DMS79 (cell line): ENCODE data around the gene LINGO4.

Experiments
- DNase-seq: peaks from one replicate; lab custom pipeline; 2025; lab: John Stamatoyannopoulos, UW

The LINGO4 gene, protein sequence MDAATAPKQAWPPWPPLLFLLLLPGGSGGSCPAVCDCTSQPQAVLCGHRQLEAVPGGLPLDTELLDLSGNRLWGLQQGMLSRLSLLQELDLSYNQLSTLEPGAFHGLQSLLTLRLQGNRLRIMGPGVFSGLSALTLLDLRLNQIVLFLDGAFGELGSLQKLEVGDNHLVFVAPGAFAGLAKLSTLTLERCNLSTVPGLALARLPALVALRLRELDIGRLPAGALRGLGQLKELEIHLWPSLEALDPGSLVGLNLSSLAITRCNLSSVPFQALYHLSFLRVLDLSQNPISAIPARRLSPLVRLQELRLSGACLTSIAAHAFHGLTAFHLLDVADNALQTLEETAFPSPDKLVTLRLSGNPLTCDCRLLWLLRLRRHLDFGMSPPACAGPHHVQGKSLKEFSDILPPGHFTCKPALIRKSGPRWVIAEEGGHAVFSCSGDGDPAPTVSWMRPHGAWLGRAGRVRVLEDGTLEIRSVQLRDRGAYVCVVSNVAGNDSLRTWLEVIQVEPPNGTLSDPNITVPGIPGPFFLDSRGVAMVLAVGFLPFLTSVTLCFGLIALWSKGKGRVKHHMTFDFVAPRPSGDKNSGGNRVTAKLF

DNA sequence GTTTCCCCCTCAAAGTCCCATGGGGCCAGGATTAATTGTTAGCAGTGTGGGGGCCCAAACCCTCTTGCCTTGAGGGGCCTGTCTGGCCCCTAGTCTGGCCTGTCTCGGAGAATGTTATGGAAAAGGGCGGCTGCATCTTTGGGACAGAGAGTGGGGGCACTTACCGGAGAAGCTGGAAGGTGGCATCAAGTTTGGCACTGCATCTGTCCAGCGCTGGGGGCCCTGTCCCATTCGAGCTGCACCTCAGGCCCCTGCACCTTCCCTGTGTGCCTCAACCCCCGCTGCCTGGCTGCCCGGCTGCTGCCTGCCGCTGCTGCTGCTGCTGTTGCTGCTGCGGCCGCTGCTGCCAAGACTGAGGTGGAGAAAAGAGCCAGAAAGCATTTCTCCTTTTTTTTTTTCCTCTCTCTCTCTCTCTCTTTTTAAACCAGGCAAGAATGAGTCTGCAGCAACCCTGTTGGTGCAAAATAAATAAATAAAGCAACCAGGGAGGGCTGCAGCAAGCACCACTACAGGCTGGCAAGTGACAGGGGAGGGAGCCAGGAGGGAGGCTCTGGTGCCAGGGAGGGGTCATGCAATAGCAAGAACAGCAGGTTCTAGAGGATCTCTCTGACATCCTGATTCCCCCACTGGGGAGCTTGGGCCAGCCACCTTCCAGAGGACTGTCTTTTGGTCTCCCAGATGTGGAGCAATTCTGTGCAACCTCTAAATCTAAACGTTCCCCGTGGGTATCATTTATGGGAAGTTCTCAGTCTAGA, at the start of gene LINGO4:
TSS of gene LINGO4 (minus strand) at position 354 of the 755 bp plus-strand sequence. CDS start 2,715 bp downstream, outside the sequence.
- no peak for DNase-seq

DNA sequence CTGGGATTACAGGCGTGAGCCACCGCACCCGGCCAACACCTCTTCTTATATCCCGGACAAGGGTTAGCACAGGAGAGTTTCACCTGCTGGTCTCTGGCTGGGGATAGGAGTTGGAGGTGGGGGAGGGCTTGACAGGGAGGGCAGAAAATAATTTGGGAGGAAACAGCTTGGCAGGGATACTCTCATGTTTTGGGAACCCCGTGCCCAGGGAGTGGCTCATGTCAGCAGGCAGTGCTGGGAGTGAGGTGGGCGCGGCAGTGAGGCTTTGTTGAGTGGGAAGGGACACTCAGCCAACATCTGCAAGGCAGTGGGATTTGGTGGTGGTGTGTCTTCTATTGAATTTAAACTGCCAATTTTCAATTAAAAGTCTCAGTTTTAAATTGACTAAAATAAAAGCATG, 49.4 kb upstream of the LINGO4 start:
- DNase-seq, result no peak

DNA sequence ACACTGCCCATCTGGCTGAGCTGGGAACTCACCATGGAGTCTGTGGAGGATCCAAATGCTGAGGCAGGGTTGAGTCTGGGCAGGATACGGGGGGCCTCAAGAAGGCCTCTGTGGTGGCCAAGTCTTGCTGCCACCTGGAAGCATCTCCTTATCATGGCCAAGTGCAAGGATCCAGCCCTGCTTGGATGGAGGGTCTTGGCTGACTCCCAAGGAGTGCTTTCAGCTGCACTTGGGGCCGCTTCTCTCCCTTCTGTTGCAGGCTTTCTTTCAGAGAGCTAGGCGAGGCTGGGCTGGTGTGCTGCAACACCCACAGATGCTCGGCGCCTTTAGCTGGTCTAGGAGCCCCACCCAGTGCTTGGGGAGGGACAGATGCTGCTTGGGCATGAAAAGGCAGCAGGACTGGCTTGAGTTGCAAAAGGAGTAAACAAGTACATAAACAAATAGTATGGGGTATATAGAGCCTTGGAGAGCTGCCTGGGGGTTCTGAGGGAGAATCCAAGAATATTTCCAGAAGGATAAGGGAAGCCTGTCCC, 48.3 kb upstream of the LINGO4 start, which contains the start of gene THEM5:
TSS of gene THEM5 (minus strand) at position 302 of the 533 bp plus-strand sequence. CDS start at position 155, 147 bp downstream.
- DNase-seq, result no peak

DNA sequence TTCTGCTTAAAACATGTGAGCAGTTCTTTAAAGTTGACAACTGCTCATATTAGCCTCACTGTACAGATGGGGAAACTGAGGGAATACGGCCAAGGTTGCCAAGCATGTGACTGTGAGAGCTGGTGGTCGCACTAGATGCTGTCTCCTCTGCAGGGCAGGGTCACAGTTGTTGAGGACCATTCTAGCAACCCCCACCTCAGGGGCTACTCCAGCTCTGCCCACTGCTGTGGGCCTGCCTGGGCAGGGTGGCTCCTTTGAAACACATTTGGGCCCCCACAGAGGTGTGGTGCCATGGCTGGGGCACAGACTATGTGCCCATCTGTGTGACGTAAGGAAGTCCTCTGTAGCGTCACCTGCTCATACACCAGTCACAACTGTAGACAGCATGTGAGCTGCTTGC, 47.5 kb upstream of the LINGO4 start:
- DNase-seq, result no peak

DNA sequence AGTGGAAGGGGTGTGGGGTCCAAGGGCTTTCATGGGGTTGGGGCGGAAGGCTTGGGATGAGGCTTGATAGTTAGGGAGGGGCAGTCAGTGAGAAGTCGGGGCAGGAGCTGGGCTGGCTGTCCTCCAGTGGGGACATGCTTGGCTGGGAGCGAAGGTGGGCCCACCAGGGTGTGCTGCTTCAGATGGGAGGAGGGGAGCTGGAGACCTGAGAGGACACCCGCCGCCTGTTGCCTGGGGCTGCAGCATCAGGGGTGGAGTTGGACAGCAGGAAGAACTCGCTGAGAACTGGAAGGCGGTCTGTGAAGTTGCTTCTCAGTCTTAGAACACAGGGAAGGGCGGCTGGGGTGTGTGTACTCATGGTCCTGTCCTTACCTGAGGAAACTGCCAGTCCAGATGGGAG, 46.7 kb upstream of the LINGO4 start:
- DNase-seq, result no peak

DNA sequence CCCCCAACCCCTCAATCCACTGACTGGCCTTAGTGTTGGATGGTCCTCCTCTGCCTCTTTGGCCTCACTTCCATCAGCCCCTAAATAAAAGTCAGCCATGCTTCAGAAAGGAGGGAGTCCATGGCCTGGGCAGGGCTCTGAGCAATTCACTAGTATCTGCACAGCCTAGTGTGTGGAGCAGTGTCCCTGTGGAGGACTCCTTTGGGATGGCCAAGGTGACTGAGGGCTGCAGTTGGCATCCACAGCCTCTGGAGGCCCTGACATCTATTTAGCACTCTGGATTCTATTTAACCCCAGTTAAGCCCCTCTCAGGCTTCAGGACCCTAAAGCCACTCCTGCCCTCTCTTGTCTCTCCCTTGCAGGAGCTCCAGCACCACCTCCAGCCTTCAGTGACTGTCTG, 44.7 kb upstream of the LINGO4 start:
- no peak for DNase-seq

DNA sequence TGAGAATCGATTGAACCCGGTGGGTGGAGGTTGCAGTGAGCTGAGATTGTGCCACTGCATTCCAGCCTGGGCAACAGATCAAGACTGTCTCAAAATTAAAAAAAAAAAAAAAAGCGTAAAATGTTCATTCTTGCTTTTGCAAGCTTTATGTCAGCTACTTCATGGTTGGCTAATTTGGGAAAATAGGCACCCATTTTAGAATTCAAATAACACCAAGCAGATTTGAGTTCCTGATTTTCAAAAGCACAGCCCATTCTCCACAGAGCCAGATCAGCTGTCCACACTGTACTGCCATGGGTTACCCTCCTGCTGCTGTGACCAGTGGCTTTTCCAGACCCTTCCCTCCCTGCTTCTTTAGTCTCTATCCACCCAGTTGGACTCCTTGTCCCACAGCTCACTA, 43.9 kb upstream of the LINGO4 start:
- no peak for DNase-seq

DNA sequence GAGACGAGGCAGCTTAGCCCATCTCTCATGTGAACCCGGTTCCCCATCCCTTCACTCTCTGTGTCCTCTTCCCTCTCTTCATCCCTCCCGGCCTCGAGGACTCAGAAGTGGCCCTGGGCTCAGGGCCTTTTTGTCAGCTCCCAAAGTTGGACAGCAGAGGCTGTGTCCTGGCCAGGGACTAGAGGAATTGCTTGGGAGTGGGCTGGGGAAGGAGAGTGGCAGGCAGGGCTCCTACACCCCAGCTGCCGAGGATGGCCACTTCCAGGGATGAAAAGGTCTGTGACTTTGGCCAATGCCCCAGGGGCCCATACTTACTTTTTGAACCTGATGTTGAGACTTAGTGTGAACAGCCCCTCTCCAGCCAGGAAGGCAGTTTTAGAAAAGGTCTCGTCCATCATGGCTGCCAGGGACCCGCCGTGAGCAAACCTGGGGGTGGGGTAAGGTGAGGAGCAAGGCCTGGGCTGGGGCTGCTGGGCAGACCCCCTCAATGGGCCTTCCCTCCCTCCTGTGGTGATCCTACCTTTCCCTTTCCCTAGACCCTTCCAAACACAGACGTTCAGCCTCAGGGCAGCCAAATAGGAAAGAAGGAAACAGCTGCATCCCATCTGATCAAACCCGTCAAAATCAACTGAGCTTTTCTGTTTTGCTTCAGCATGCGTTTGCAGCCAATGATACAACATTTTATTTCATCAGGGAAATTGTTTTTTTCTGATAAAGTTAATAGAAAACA, 42.8 kb upstream of the LINGO4 start:
- no peak for DNase-seq

DNA sequence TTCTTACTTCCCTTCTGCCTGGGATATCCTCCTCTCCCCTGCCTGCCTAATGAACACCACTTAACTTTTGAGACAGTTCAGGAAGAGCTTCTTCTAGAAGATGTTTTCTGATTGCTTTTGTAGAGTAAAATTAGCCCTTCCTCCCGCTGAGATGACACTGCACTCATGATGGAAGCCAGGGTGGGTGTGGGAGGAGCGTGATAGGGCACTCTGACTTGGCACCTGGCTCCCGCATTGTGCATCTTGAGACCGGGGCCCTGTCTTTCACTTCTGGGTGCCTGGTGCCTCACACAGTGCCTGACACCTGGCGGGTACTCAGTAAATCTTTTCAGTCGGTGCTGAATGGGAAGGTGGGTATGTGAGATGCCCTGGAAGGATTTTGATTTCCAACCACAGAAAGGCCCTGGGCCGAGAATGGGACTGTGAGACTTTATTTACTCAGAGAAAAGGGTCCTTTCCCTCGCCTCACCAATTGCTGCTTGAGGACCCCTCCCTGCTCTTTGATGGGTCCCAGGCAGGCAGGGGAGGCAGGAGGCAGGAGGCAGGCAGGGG, 41.5 kb upstream of the LINGO4 start:
- no peak for DNase-seq

DNA sequence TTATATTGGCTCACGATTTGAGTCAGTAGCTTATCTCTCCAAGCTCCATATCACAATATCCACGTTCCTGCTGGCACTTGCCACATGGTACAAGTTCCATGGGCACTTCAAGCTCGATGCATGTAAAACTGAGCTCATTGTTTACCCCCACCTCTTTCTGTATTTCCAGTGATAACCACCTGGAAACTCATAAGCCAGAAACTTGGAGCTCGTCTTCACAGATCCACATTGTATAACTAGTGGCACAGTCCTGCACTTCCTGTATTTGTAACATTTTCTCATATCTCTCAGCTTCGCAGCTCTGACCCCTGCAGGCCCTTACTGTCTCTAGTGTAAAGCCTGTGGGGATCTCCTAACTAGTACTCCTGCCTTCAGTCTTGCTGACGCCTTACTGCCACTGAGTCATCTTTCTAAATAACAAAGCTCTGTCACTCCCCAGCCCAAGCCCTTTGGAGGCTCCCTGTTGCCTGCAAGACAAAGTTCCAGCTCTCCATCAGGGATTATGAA, 40.9 kb upstream of the LINGO4 start:
- DNase-seq, result no peak

DNA sequence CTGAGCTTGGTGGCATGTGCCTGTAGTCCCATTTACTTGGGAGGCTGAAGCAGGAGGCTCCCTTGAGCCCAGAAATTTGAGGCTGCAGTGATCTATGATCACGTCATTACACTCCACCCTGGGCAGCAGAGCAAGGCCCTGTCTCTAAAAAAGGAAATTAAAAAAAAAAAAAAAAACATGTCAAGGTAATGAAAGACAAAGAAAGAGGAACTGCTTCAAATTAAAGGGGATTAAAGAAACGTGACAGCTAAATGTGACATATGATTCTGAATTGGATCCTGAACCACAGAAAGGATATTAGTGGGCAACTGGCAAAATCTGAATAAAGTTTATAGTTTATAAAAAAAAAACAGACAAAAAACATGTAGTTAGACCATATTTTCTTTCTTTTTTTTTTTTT, 38.2 kb upstream of the LINGO4 start:
- no peak for DNase-seq

DNA sequence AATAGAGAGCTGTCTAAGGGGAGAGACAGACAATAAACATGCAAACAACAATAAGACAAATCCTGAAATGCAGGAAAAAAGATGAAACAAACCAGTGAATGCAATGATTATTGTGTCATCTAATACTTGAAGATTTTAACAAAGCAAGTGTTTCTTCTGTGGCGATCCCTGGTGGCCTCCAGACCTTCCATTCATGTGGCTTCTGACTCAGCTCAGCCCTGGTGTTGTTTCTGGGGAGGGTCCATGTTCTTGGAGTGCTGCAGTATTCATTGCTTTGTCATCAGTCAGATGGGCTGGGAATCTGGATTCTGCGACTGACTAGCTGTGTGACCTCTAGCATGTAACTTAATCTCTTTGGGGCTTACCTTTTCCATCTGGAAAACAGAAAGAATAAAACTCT, 35.9 kb upstream of the LINGO4 start:
- DNase-seq, result no peak

DNA sequence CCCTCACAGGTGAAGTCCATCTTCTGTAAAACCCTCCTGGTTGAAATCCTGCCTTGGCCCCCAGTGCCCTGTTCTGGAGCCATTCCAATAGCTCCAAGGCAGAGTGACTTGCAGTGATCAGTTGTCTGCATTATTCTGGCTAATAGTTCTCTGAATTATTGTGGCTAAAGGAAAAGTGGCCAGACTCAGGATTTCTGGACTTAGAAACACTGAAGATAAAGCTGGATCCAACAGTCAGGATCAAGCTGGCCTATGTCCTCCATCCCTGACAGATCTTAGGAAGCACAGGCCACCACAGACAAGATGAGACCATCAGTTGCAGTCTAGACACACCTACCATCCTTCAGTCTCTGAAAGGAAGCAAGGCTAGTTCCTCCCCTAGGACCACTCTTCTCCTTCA, 35.2 kb upstream of the LINGO4 start:
- no peak for DNase-seq

DNA sequence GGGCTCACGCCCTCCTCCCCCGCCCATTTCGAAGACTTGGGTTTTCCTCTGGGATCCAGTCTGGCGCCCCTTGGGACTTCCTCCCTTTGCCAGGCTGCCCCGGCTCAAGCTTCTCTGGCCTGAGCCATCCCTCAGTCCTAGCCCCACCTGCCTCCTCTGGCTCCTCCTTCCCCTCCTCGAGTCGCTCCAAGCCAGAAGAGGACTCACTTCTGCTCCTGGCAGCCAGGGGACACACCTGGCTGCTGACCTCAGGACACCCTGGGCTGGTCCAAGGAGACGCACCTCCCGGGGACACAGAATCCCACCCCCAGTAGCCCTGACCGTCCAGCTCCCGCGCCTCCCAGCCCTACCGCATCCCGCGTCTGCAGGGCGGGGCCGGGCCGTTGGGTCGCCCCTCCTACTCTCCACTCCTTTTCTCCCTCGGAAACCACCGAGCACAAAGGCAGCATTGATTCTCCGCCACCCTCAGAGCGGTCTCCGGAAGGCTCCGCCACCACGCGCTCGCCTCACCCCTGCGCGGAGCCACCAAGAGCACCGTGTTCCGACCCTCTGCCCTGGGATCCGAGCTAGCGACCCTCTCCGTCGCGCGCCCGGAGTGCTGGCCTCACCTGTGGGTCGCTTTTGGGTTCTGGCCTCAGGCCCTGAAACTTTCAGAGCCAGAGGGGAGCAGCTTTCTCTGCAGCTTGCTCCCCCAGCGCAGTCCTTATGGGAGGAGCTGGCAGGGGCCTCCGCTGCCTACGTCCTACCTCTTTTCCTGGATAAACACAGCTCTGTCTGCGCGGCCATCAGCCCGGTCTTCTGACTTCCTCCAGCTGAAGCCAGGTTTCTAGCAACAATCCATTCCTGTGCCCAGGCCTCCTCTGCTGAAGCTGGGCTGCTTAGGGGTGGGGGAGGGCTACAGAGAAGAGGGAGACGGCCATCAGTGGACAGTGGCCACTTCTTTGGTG, 34.5 kb upstream of the LINGO4 start, which contains the start of gene C2CD4D:
TSS of gene C2CD4D (minus strand) at position 364 of the 947 bp plus-strand sequence. CDS start 831 bp downstream, outside the sequence.
- peak; percentile 75 for DNase-seq

DNA sequence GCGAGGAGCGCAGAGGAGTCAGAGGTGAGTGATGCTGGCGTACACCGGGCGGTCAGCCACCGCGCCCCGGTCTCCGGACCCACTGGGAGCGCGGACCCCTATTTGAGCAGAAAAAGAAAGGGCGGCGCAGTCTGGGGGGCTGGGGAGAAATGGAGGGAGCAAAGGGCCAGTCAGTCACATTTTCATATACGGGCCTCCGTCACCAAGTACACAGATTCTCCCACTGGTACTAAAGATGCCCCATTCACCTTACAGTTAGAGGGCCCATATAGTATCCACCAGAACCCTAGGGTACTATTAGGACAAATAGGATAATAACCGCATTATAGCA, 33.8 kb upstream of the LINGO4 start:
- no peak for DNase-seq

DNA sequence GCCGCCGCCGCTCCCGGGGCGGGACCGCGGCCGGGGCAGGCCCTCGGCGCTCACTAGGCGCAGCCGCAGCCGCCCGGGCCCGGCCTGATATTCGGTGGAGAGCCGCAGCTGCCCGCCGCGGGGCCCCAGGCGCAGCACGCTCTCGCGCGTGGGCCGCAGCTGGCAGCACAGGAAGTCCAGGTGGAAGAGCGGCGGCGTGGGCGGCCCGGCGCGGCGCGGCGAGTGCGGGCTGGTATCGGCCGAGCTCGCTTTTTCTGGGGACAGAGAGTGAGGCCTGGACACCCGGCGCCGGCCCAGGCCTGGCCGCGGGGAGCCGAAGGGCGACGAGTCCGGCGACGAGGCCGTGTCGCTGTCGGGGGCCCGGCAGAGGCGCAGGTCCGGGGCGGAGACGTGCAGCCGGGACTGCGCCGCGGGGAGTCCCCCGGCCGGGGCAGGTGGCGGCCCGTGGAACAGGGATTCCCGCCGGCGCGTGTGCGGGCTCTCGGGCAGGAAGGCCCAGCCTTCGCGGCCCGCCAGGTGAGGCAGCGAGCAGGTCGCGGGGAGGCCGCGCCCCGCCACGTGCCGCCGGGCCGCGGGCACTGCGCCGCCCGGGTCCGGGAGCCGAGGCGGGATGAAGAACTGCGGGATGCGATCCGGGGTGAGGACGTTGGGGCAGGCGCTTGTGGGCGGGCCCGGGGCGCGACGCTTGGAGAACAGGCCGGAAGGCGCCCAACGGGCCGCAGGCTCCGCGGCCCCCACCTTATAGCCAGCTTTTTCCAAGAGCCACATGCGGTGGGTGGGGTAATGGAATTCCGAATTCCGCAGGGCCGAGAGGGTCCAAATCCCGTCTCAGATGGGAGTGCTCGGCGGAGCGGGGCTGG, 33.2 kb upstream of the LINGO4 start:
- no peak for DNase-seq

DNA sequence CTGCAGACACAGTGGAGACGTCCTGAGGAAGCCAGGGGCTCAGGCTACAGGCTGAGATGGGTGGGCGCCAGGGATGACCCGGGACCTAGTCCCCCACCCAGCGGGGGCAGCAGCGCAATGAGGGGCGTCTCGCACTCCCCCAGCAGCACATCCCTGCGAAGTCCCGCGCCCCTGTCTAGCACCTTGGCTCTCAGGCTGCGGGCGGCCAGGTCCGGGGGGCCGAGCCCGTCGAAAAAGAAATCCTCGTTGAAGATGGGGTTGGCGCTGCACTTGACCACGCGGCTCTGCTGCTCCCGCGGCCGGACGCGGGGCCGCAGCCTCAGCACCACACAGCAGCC, 32.6 kb upstream of the LINGO4 start:
- no peak for DNase-seq

DNA sequence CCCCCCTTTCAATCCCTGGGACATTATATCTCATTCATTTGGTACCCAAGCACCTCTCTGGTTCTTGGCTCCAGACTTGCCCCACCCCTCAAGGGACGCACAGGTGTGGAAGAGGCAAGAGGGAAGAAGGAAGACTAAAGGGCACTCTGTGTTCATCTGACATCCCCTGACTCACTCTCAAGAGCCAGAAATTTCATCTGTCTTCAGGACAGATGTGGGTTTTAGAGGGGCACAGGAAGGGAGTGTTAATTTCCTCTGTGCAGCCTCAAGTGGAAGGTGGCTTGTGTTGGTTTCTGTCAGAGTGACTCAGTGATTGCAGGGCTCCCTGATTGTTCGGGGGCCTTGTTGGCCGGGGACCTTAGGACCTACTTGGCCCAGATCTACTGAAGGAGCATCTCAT, 32.0 kb upstream of the LINGO4 start:
- DNase-seq, result peak; percentile 33

DNA sequence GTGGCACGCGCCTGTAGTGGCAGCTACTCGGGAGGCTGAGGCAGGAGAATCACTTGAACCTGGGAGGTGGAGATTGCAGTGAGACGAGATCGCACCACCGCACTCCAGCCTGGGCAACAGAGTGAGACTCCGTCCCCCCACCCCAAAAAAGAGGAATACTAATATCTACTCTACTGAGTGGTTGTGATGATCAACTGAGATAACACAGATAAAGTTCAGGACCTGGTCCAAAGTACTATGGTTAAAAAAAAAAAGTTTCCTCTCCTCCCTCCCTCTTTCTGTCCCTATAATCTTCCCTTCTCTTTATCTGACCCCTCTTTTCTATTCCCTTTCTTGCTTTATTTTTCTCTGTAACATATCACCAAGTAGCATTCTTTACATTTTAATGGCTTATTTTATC, 30.4 kb upstream of the LINGO4 start:
- no peak for DNase-seq
